IMR-90 (cell line): ENCODE results near the gene ZNF253. TPM values are rescaled to one million over a fixed set of nuclear protein-coding genes. Genes with fewer than 3 reads are reported as not detected.

ENCODE experiments used
- ATAC-seq: fragments of 200-7000 bp; cut with Tn5 transposase; 2 replicates; pipeline ENCODE4 v1.9.1; 2020; ENCODE audit warnings: low read depth, mild to moderate bottlenecking, moderate library complexity
- BruUV-seq: library from RNA; stranded (reverse); fragments of 400-500 nt; replicated peaks from 2 replicates; lab custom pipeline; 2021; lab: Mats Ljungman, UMichigan
- CTCF ChIA-PET: fragments of 300-600 bp; formaldehyde crosslinking; extraction: SDS; loops from one replicate; lab custom pipeline; 2021; ENCODE audit warnings: antibody characterized with exemption; lab: Yijun Ruan, JAX
- POLR2A ChIA-PET: fragments of 300-600 bp; sonication (Branson Sonifier 250); formaldehyde crosslinking; loops from one replicate; lab custom pipeline; 2022; ENCODE audit warnings: antibody characterized with exemption; ENCODE audit not compliant: unreplicated experiment; lab: Charles Lee
- DNase-seq: peaks from one replicate; pipeline ENCODE4 v3.0.0; 2013
- H2AFZ ChIP-seq: replicated peaks from 2 replicates; pipeline ENCODE3; 2013; ENCODE audit warnings: low read length, mild to moderate bottlenecking; ENCODE audit not compliant: poor library complexity
- H2AK5ac ChIP-seq: 2 replicates; pipeline ENCODE4 v1.6.1; 2013; ENCODE audit warnings: low read depth, low read length, inconsistent platforms
- H2AK9ac ChIP-seq: replicated peaks from 2 replicates; pipeline ENCODE3; 2013; ENCODE audit warnings: mild to moderate bottlenecking, low read depth, low read length, moderate library complexity; ENCODE audit not compliant: poor library complexity
- H2BK120ac ChIP-seq: 2 replicates; pipeline ENCODE4 v1.6.1; 2013; ENCODE audit warnings: low read depth, low read length, inconsistent platforms
- H2BK15ac ChIP-seq: 3 replicates; pipeline ENCODE4 v1.6.1; 2013; ENCODE audit warnings: low read depth, low read length, inconsistent platforms
- H2BK20ac ChIP-seq: 2 replicates; pipeline ENCODE4 v1.6.1; 2013; ENCODE audit warnings: low read depth, mild to moderate bottlenecking, inconsistent platforms, low read length, moderate library complexity
- H2BK5ac ChIP-seq: 2 replicates; pipeline ENCODE4 v1.6.1; 2013; ENCODE audit warnings: mild to moderate bottlenecking, low read depth, low read length, inconsistent platforms; ENCODE audit not compliant: poor library complexity, severe bottlenecking
- H3K14ac ChIP-seq: replicated peaks from 2 replicates; pipeline ENCODE4 v1.6.1; 2013; ENCODE audit warnings: low read depth, low read length, inconsistent platforms
- H3K18ac ChIP-seq: 2 replicates; pipeline ENCODE4 v1.6.1; 2013; ENCODE audit warnings: low read depth, low read length, control low read depth
- H3K23ac ChIP-seq: 2 replicates; pipeline ENCODE4 v1.6.1; 2013; ENCODE audit warnings: low read depth, low read length, inconsistent platforms
- H3K27ac ChIP-seq: 2 replicates; pipeline ENCODE4 v1.5.1; 2013; ENCODE audit warnings: mild to moderate bottlenecking, control low read depth, low read length; ENCODE audit not compliant: insufficient read depth
- H3K27me3 ChIP-seq: 2 replicates; pipeline ENCODE4 v1.6.1; 2013; ENCODE audit warnings: low read length; ENCODE audit not compliant: control insufficient read depth, insufficient read depth
- H3K36me3 ChIP-seq: 2 replicates; pipeline ENCODE4 v1.6.1; 2013; ENCODE audit warnings: low read length, mixed read lengths; ENCODE audit not compliant: control insufficient read depth, insufficient read depth
- H3K4ac ChIP-seq: 2 replicates; pipeline ENCODE4 v1.6.1; 2013; ENCODE audit warnings: low read depth, low read length, inconsistent platforms
- H3K4me1 ChIP-seq: 2 replicates; pipeline ENCODE4 v1.6.1; 2013; ENCODE audit warnings: low read length, mixed read lengths; ENCODE audit not compliant: control insufficient read depth, insufficient read depth
- H3K4me2 ChIP-seq: 2 replicates; pipeline ENCODE4 v1.6.1; 2013; ENCODE audit warnings: low read depth, mild to moderate bottlenecking, control low read depth, low read length, moderate library complexity
- H3K4me3 ChIP-seq: 2 replicates; pipeline ENCODE4 v1.5.1; 2013; ENCODE audit warnings: low read depth, mild to moderate bottlenecking, control low read depth, low read length, moderate library complexity; ENCODE audit not compliant: insufficient read depth
- H3K56ac ChIP-seq: 2 replicates; pipeline ENCODE4 v1.6.1; 2013; ENCODE audit warnings: low read length, inconsistent platforms; ENCODE audit not compliant: insufficient read depth; ENCODE audit errors: extremely low read depth
- H3K79me1 ChIP-seq, 2 experiments: 2 replicates each; pipeline ENCODE4 v1.6.1; 2013; ENCODE audit warnings: low read length in 2 of 2, inconsistent platforms in 1 of 2, low read depth in 1 of 2
- H3K9ac ChIP-seq: 2 replicates; pipeline ENCODE4 v1.6.1; 2013; ENCODE audit warnings: low read depth, low read length, control low read depth
- H3K9me1 ChIP-seq: 2 replicates; pipeline ENCODE4 v1.6.1; 2013; ENCODE audit warnings: low read length, inconsistent platforms; ENCODE audit not compliant: insufficient read depth
- H3K9me3 ChIP-seq: 2 replicates; pipeline ENCODE4 v1.6.1; 2013; ENCODE audit warnings: low read length; ENCODE audit not compliant: control insufficient read depth, insufficient read depth
- H4K20me1 ChIP-seq: 2 replicates; pipeline ENCODE4 v1.6.1; 2013; ENCODE audit warnings: low read length, inconsistent platforms; ENCODE audit not compliant: insufficient read depth
- H4K5ac ChIP-seq: 2 replicates; pipeline ENCODE4 v1.6.1; 2013; ENCODE audit warnings: mild to moderate bottlenecking, low read depth, low read length, control low read depth
- H4K8ac ChIP-seq, 2 experiments: 2 replicates each; pipeline ENCODE4 v1.6.1; 2013; ENCODE audit warnings: low read depth in 2 of 2, low read length in 2 of 2, control low read depth in 1 of 2, inconsistent platforms in 1 of 2
- H4K91ac ChIP-seq: 2 replicates; pipeline ENCODE4 v1.6.1; 2013; ENCODE audit warnings: low read depth, low read length, inconsistent platforms; ENCODE audit not compliant: insufficient read depth
- BHLHE40 ChIP-seq: fragments of 150-350 bp; IDR thresholded peaks from 2 replicates; pipeline ENCODE4 v1.6.1; 2016; ENCODE audit warnings: mild to moderate bottlenecking, low read depth, low read length
- CEBPB ChIP-seq: IDR thresholded peaks from 2 replicates; pipeline ENCODE4 v1.6.1; 2012; ENCODE audit warnings: low read depth, low read length, improper control_type of control experiment
- CHD1 ChIP-seq: IDR thresholded peaks from 2 replicates; pipeline ENCODE4 v1.6.1; 2012; ENCODE audit warnings: low read depth, low read length, improper control_type of control experiment
- FOS ChIP-seq: fragments of 150-350 bp; IDR thresholded peaks from 2 replicates; pipeline ENCODE4 v1.6.1; 2016; ENCODE audit warnings: low read depth, low read length
- MAFK ChIP-seq: IDR thresholded peaks from 2 replicates; pipeline ENCODE4 v1.6.1; 2012; ENCODE audit warnings: low read depth, low read length, improper control_type of control experiment
- MAZ ChIP-seq: IDR thresholded peaks from 2 replicates; pipeline ENCODE4 v1.6.1; 2012; ENCODE audit warnings: low read depth, mild to moderate bottlenecking, low read length, improper control_type of control experiment, moderate library complexity, borderline replicate concordance
- MXI1 ChIP-seq: IDR thresholded peaks from 2 replicates; pipeline ENCODE4 v1.6.1; 2012; ENCODE audit warnings: low read depth, mild to moderate bottlenecking, low read length, moderate library complexity, borderline replicate concordance
- NFE2L2 ChIP-seq: fragments of 150-350 bp; IDR thresholded peaks from 2 replicates; pipeline ENCODE4 v1.6.1; 2016; ENCODE audit warnings: low read depth, mild to moderate bottlenecking, low read length
- POLR2A ChIP-seq: IDR thresholded peaks from 2 replicates; pipeline ENCODE4 v1.6.1; 2012; ENCODE audit warnings: mild to moderate bottlenecking, low read depth, low read length
- RAD21 ChIP-seq: IDR thresholded peaks from 2 replicates; pipeline ENCODE4 v1.6.1; 2012; ENCODE audit warnings: low read length, improper control_type of control experiment
- RCOR1 ChIP-seq: IDR thresholded peaks from 2 replicates; pipeline ENCODE4 v1.6.1; 2012; ENCODE audit warnings: mild to moderate bottlenecking, low read length, improper control_type of control experiment; ENCODE audit not compliant: insufficient replicate concordance
- RFX5 ChIP-seq: IDR thresholded peaks from 2 replicates; pipeline ENCODE4 v1.8.0; 2012; ENCODE audit warnings: low read depth, mild to moderate bottlenecking, low read length, moderate library complexity
- SMC3 ChIP-seq: fragments of 150-350 bp; IDR thresholded peaks from 2 replicates; pipeline ENCODE4 v1.6.1; 2016; ENCODE audit warnings: low read depth, mild to moderate bottlenecking, antibody characterized with exemption, low read length, moderate library complexity
- WGBS, 2 experiments: methylation state at CpG; one replicate each; pipeline versions ENCODE4 v1.1.5 to v1.1.7; 2013; ENCODE audit warnings: missing lambda C conversion rate in 2 of 2; ENCODE audit not compliant: insufficient read length in 1 of 2; ENCODE audit errors: extremely low coverage in 2 of 2; 5-methylcytosine and 5-hydroxymethylcytosine counted together
- dilution Hi-C: fragments of 300-500 bp; cut with HindIII; formaldehyde crosslinking; loops from one replicate; pipeline ENCODE4 v1.14.3; 2018; ENCODE audit warnings: low sequenced_read_pairs; ENCODE audit not compliant: unreplicated experiment
- in situ Hi-C: fragments of 300-500 bp; cut with MboI; formaldehyde crosslinking; loops from 3 replicates; pipeline ENCODE4 v1.14.3; 2019; ENCODE audit warnings: low sequenced_read_pairs, inconsistent platforms, mixed read lengths
- intact Hi-C: fragments of 100-400 bp; cut with micrococcal nuclease; formaldehyde crosslinking; loops from 2 replicates; pipeline ENCODE4 v1.10.0; 2022
- polyA plus RNA-seq, 3 experiments: library from polyadenylated mRNA; depleted of rRNA; stranded (reverse); fragments of >200 nt; gene quantifications; 2 replicates each; pipeline ENCODE4 v1.2.3, GENCODE V29; 2012; ENCODE audit warnings: low replicate concordance in 1 of 3
- total RNA-seq: library from RNA; depleted of rRNA; stranded (reverse); fragments of >200 nt; gene quantifications from 2 replicates; pipeline ENCODE4 v1.2.3, GENCODE V29; 2012
- TF ChIP-seq, protein P1 (sequence below): fragments of 150-350 bp; IDR thresholded peaks from 2 replicates; pipeline ENCODE4 v1.6.1; 2017; ENCODE audit warnings: mild to moderate bottlenecking, antibody characterized with exemption, low read length, low read depth
- TF ChIP-seq, protein P2 (sequence below): conservative IDR thresholded peaks from 2 replicates; pipeline ENCODE4 v1.5.1; 2012; ENCODE audit warnings: mild to moderate bottlenecking, low read depth, low read length, improper control_type of control experiment
- TF ChIP-seq, protein P3 (sequence below): fragments of 150-350 bp; IDR thresholded peaks from 2 replicates; pipeline ENCODE4 v1.6.1; 2016; ENCODE audit warnings: low read depth, mild to moderate bottlenecking, low read length, moderate library complexity, borderline replicate concordance

The ZNF253 gene
- total and polyA plus RNA-seq, 2 of the 4 experiments (the other 2 are of a cell fraction) = 0.74 to 3.4 TPM

DNA sequence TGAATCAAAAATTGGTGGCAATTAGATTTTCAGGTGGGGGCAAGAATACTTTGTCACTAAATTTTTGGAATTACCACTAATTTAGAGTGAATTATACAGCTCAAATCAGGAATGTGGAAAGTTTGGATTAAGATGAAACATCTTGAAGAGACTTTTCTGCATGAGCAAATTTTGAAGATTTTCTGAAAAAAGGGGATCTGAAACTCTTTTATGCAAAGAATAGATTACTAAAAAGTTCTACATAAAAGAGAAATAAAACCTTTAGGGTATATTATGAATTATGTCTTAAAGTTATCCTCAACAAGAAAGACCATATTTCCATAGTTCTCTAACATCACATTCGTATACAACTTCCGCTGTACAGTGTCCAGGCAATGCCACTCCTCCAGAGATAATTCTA lies 71.7 kb downstream of the ZNF253 start:
- no peak overlapping the region for H3K9ac ChIP-seq
- no peak for TF ChIP-seq RAD21
- no peak for TF ChIP-seq SMC3
- no peak for TF ChIP-seq BHLHE40
- no peak for TF ChIP-seq RCOR1
- TF ChIP-seq, protein P1, sequence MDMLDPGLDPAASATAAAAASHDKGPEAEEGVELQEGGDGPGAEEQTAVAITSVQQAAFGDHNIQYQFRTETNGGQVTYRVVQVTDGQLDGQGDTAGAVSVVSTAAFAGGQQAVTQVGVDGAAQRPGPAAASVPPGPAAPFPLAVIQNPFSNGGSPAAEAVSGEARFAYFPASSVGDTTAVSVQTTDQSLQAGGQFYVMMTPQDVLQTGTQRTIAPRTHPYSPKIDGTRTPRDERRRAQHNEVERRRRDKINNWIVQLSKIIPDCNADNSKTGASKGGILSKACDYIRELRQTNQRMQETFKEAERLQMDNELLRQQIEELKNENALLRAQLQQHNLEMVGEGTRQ = no peak
- TF ChIP-seq CHD1 = no peak
- no peak for TF ChIP-seq MAFK
- TF ChIP-seq, protein P2, sequence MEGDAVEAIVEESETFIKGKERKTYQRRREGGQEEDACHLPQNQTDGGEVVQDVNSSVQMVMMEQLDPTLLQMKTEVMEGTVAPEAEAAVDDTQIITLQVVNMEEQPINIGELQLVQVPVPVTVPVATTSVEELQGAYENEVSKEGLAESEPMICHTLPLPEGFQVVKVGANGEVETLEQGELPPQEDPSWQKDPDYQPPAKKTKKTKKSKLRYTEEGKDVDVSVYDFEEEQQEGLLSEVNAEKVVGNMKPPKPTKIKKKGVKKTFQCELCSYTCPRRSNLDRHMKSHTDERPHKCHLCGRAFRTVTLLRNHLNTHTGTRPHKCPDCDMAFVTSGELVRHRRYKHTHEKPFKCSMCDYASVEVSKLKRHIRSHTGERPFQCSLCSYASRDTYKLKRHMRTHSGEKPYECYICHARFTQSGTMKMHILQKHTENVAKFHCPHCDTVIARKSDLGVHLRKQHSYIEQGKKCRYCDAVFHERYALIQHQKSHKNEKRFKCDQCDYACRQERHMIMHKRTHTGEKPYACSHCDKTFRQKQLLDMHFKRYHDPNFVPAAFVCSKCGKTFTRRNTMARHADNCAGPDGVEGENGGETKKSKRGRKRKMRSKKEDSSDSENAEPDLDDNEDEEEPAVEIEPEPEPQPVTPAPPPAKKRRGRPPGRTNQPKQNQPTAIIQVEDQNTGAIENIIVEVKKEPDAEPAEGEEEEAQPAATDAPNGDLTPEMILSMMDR = no peak
- no peak for TF ChIP-seq NFE2L2
- no peak for TF ChIP-seq CEBPB
- TF ChIP-seq MAZ = no peak
- TF ChIP-seq MXI1 = no peak
- TF ChIP-seq FOS = no peak
- TF ChIP-seq, protein P3, sequence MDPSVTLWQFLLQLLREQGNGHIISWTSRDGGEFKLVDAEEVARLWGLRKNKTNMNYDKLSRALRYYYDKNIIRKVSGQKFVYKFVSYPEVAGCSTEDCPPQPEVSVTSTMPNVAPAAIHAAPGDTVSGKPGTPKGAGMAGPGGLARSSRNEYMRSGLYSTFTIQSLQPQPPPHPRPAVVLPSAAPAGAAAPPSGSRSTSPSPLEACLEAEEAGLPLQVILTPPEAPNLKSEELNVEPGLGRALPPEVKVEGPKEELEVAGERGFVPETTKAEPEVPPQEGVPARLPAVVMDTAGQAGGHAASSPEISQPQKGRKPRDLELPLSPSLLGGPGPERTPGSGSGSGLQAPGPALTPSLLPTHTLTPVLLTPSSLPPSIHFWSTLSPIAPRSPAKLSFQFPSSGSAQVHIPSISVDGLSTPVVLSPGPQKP = no peak
- no peak for TF ChIP-seq POLR2A
- no peak for TF ChIP-seq RFX5
- no peak overlapping the region for H2BK20ac ChIP-seq
- H2BK15ac ChIP-seq = no peak overlapping the region
- no peak overlapping the region for H2AK5ac ChIP-seq
- H3K23ac ChIP-seq = no peak overlapping the region
- H3K14ac ChIP-seq = no peak overlapping the region
- no peak overlapping the region for H3K18ac ChIP-seq
- H4K20me1 ChIP-seq = no peaks in the 10 kb centered on the region
- no peak overlapping the region for H4K5ac ChIP-seq
- CTCF ChIA-PET = no interaction called here
- H2AK9ac ChIP-seq = no peak overlapping the region
- H3K4ac ChIP-seq = no peak overlapping the region
- H3K27ac ChIP-seq = no peak overlapping the region
- POLR2A ChIA-PET = no interaction called here
- no peak overlapping the region for H2BK120ac ChIP-seq
- no peaks in the 10 kb centered on the region for H3K4me1 ChIP-seq
- no TSS peak for BruUV-seq
- H2BK5ac ChIP-seq = no peak overlapping the region
- no peaks in the 10 kb centered on the region for H3K79me1 ChIP-seq
- no peak overlapping the region for H2AFZ ChIP-seq
- DNase-seq (no peak), ATAC-seq (no peak)
- in situ Hi-C loops (no loop called here), dilution Hi-C loops (no loop called here), intact Hi-C loops (no loop called here)
- H3K9me1 ChIP-seq = no peaks in the 10 kb centered on the region
- H3K56ac ChIP-seq = no peak overlapping the region
- no peak overlapping the region for H3K4me3 ChIP-seq
- H3K27me3 ChIP-seq = no peaks in the 10 kb centered on the region
- peaks cover 43% of the 10 kb centered on the region for H3K9me3 ChIP-seq
- peaks cover 8% of the 10 kb centered on the region for H3K36me3 ChIP-seq
- no peak overlapping the region for H4K8ac ChIP-seq
- no CpG with 5 or more reads among the region's 2 CpGs for WGBS, 2 experiments
- no peak overlapping the region for H3K4me2 ChIP-seq
- no peak overlapping the region for H4K91ac ChIP-seq
